Ovary (tissue), 9 donors: ENCODE measurements around the gene HEXIM1. TPM values are rescaled to one million over a fixed set of nuclear protein-coding genes. Genes with fewer than 3 reads are reported as not detected.

Source experiments
- DNase-seq, 5 donors: peaks; one replicate each; pipeline ENCODE4 v3.0.0-alpha.2; 2019 to 2020
- H3K27ac ChIP-seq, 2 donors: fragments of 200-600 bp; one replicate each; pipeline versions ENCODE4 v1.5.1 to v1.8.0; 2019 to 2022
- H3K27me3 ChIP-seq: fragments of 200-600 bp; one replicate; pipeline ENCODE4 v1.8.0; 2022
- H3K36me3 ChIP-seq: fragments of 200-600 bp; sonication (generic); one replicate; pipeline ENCODE4 v1.5.1; 2019
- H3K4me1 ChIP-seq: one replicate; pipeline ENCODE4 v1.8.1; 2013; ENCODE audit warnings: mild to moderate bottlenecking, moderate library complexity; ENCODE audit not compliant: insufficient read depth
- H3K4me3 ChIP-seq: fragments of 200-600 bp; sonication (generic); one replicate; pipeline ENCODE4 v1.5.1; 2017
- H3K9me3 ChIP-seq, 2 donors: fragments of 200-600 bp in 1 of 2; sonication (generic) in 1 of 2; one replicate each; pipeline versions ENCODE4 v1.5.1 to v1.8.1; 2013 to 2019; ENCODE audit warnings: mild to moderate bottlenecking in 1 of 2, moderate library complexity in 1 of 2
- EP300 ChIP-seq: sonication (generic); formaldehyde crosslinking; IDR thresholded peaks from one replicate; pipeline ENCODE4 v1.6.1; 2017; ENCODE audit warnings: antibody characterized with exemption
- POLR2A ChIP-seq: fragments of 450-650 bp; IDR thresholded peaks from one replicate; pipeline ENCODE4 v1.6.1; 2017; ENCODE audit warnings: antibody characterized with exemption, mild to moderate bottlenecking, moderate library complexity
- WGBS, 3 donors: extraction: QIAGEN DNeasy Blood & Tissue Kit in 1 of 3; methylation state at CpG; one replicate each; pipeline versions ENCODE4 v1.1.5 to v1.1.7; 2013 to 2017; 5-methylcytosine and 5-hydroxymethylcytosine counted together
- intact Hi-C, 4 donors: fragments of 100-400 bp; cut with DNase I; formaldehyde crosslinking; loops; one replicate each; pipeline versions ENCODE4 v1.11.0 to v1.15.1; 2022 to 2023
- polyA plus RNA-seq, 2 donors: library from polyadenylated mRNA; stranded (reverse); fragments of 200-250 nt in 1 of 2; fragments of 350-450 nt in 1 of 2; fragmentation: Illumina TruSeq in 1 of 2; extraction: RNeasy Lipid Tissue Mini Kit (QIAGEN cat#74804) in 1 of 2; gene quantifications; one replicate each; pipeline ENCODE4 v1.2.3, GENCODE V29; 2013 to 2014
- total RNA-seq, 7 donors: library from RNA; depleted of rRNA in 2 of 7; stranded (reverse); fragments of >200 nt in 2 of 7; fragmentation: NEBNext Ultra II Directional in 3 of 7; extraction: Animal tissue kit (Norgen Biotek cat#: 25700) in 3 of 7; gene quantifications; one replicate each; pipeline versions ENCODE4 v1.1.0 to v1.2.4, GENCODE V29; 2016 to 2023
- TF ChIP-seq, protein P1 (sequence below), 3 donors: fragments of 450-650 bp in 2 of 3; fragments of 200-600 bp in 1 of 3; IDR thresholded peaks; one replicate each; pipeline versions ENCODE4 v1.5.1 to v1.8.0; 2016 to 2022; ENCODE audit warnings: antibody characterized with exemption in 3 of 3, mild to moderate bottlenecking in 1 of 3
- donor health status: DM: no; HTN: no; CAD: no; lungs with moderate emphysema.
- donor health status: DM: no; HTN: no; CAD: no.
- donor health status: Bipolar disorder and iron deficiency.
- donor health status: DM: yes; HTN: yes; CAD: no.
- donor health status: DM: no; HTN: no; CAD: no.
- donor health status: DM: yes; HTN: yes; CAD: no.

HEXIM1 gene
- total and polyA plus RNA-seq, 9 donors, result 14.4 to 37.8 (median 26.9) TPM

DNA sequence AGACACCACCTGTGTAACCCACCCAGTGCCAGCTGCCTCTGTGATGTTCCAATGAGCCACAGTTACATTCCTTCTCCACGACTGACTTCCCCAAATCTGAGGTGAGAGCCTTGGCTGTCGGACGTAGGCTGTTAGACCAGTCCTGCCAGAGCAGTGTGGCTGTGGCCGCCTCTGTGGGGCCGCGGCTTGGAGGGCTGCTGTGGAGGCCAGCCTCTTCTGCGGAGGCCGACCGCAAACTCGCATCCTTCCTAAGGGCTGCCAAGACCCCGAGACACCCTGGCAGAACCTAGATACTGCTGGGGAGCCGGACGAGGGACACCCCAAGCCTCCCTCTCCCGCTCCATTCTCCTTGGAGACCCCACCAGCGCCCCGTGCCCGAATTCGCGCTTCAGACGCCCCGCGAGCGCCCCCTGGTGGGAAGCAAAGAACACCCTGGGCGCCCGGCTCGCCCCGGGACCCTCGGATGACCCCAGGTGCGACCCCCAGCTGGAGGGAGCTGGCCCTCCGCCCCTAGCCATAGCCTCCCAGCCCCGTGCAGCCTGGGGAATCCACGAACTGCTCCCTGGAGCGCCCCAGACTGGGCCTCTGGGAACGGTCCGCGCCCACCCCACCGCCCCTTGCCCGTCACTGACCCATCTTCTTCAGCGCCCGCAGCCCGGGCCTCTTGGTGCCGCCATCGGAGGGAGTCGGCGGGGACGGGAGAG, 16.5 kb upstream of the HEXIM1 start:
- DNase-seq, result peak; percentile 66 to 83 (median 81)
- Histone ChIP-seq H3K36me3 (no peaks in the 10 kb centered on the region), H3K27me3 (no peaks in the 10 kb centered on the region), H3K4me1 (peaks cover 21% of the 10 kb centered on the region), H3K27ac (peak overlapping the region; percentile 79 to 98), H3K9me3 (no peaks in the 10 kb centered on the region), H3K4me3 (peak overlapping the region; percentile 67)
- 3 to 9% (median 5%) methylated on average over 26 to 46 of the region's 46 CpGs for WGBS, 3 donors
- intact Hi-C loops, result loop anchor here in 2 of 4 donors (5.0 to 10.0 kb wide), 2 partner anchors 183 to 209 kb away; partner anchors contain the start of gene MAP3K14 (in 1 of the 2)
- TF ChIP-seq EP300 (no peak), POLR2A (no peak)
- TF ChIP-seq, protein P1, sequence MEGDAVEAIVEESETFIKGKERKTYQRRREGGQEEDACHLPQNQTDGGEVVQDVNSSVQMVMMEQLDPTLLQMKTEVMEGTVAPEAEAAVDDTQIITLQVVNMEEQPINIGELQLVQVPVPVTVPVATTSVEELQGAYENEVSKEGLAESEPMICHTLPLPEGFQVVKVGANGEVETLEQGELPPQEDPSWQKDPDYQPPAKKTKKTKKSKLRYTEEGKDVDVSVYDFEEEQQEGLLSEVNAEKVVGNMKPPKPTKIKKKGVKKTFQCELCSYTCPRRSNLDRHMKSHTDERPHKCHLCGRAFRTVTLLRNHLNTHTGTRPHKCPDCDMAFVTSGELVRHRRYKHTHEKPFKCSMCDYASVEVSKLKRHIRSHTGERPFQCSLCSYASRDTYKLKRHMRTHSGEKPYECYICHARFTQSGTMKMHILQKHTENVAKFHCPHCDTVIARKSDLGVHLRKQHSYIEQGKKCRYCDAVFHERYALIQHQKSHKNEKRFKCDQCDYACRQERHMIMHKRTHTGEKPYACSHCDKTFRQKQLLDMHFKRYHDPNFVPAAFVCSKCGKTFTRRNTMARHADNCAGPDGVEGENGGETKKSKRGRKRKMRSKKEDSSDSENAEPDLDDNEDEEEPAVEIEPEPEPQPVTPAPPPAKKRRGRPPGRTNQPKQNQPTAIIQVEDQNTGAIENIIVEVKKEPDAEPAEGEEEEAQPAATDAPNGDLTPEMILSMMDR (IDR thresholded peaks at IDR 0.05), result peak; percentile 86 to 95 (median 90)

DNA sequence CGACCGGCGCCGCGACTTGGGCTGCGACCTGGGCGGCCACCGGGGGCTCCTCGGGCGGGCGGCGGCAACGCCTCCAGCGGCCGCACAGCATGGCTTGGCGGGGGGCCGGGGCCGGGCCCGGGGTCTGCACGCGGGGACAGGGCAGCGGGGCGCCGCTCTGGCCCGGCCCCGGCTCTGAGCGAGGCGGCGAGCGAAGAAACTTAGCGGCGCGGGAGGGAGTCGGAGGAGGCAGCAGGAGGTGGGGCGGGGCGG, 16.0 kb upstream of the HEXIM1 start, which contains the start of gene PLCD3:
Gene PLCD3 (minus strand): TSS at position 196 of the 252 bp plus-strand sequence. CDS start 105 bp downstream, at position 91.
- Histone ChIP-seq H3K36me3 (no peaks in the 10 kb centered on the region), H3K4me3 (peak within 1 kb of the TSS; percentile 67), H3K9me3 (no peaks in the 10 kb centered on the region), H3K4me1 (peaks cover 19% of the 10 kb centered on the region), H3K27ac (peak within 1 kb of the TSS; percentile 79 to 98), H3K27me3 (no peaks in the 10 kb centered on the region)
- intact Hi-C loops, result loop anchor here in 2 of 4 donors (5.0 to 10.0 kb wide), 2 partner anchors 183 to 210 kb away; partner anchors contain the start of gene MAP3K14 (in 1 of the 2)
- DNase-seq, result no peak
- TF ChIP-seq EP300 (no peak), POLR2A (no peak)
- TF ChIP-seq, protein P1 (IDR thresholded peaks at IDR 0.05), result no peak
- WGBS, 3 donors, result 0% methylated on average over 7 to 35 of the region's 36 CpGs

DNA sequence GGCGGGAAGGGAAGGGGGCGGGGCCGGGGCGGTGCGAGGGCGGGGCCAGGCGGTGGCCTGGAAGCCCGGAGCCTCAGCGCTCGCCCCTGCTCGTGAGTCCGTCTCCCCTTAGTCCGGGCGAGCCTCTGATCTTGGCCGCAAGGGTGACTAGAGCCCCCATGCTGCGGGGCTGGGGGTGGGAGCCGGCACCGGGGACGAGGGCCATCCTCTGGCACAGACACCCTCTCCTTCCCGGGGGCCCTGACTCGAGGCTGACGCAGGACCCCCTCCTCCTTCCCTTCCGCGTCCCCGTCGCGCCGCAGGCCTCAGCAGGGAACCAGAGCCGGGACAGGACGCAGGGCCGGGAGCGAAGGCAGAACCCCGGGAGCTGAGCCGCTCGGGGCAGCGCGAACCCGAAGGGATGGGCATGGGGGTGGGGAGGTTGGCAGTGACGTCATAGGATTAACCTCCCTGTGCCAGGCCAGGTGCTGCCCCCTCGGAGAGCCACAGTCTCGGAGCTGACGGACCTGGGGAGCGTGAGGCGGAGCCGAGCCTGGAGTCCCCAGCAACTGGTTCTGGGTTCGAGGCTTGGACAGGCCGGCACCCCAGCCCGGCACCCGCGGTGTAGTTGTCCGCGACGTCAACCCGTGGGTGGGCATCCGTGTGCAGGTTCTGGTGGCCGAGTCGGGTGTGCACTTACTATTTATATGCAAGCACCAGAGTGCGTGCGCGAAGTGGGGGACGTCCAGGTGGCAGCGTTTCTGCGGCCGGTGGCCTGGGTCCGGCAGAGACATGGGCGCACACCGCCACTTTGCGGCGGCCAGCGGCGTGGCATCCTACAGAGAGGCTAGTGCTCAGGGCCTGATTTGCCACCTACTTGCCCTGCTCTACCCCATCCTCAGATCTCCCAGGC, 15.5 kb upstream of the HEXIM1 start:
- peak; percentile 82 to 87 (median 85) for DNase-seq
- Histone ChIP-seq H3K36me3 (no peaks in the 10 kb centered on the region), H3K27me3 (no peaks in the 10 kb centered on the region), H3K4me1 (peaks cover 13% of the 10 kb centered on the region), H3K9me3 (no peaks in the 10 kb centered on the region), H3K4me3 (peak overlapping the region; percentile 67), H3K27ac (peak overlapping the region; percentile 79 to 98)
- 1 to 2% (median 2%) methylated on average over 52 to 71 of the region's 71 CpGs for WGBS, 3 donors
- intact Hi-C loops, result loop anchor here in 2 of 4 donors (5.0 to 10.0 kb wide), 2 partner anchors 182 to 211 kb away; partner anchors contain the start of gene MAP3K14 (in 1 of the 2)
- TF ChIP-seq EP300 (no peak), POLR2A (peak; percentile 64)
- TF ChIP-seq, protein P1 (IDR thresholded peaks at IDR 0.05), result peak; percentile 71 to 88 (median 86)

DNA sequence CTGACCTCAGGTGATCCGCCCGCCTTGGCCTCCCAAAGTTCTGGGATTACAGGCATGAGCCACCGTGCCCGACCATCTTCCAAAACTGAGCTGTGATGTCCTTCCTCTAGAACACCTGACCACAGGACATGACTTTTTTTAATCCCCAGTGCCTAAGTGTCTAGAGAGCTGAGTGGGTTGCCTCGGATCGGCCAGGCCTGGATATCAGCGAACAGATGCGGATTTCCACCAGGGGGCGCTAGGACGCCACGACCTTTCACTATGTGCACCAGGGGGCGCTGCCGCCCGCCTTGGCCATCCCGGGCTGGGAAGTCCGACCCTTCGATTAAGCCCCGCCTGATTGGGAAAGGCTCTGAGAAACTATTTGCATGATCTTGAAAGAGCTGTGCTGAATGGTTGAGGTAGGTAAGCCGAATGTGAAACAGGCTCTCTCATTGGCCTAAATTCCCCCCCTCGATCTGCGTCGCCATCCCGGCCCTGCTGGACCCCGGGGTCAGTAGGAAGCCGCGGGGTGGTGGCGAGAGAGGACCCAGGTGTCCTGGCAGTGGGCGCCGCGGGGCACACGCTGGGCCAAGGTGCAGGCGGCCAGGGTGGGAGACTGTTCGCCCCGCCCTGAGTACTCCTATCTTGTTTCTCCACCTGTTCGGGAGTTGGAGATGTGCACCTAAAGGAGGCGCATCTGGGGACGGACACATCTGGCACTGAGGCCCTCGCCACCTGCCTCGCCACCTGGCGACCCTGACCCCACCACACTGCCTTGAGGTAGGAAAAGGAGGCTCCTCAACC, 12.9 kb upstream of the HEXIM1 start, which contains the start of gene ACBD4:
Gene ACBD4 (plus strand): TSS at position 496 of the 786 bp plus-strand sequence. CDS start 458 bp downstream, outside the sequence.
- intact Hi-C loops, result loop anchor here in 3 of 4 donors (1.0 to 10.0 kb wide), 4 partner anchors 25 to 179 kb away; partner anchors contain the start of genes HEXIM2 (in 1 of the 3) and MAP3K14 (in 1 of the 3)
- no peak for TF ChIP-seq EP300
- TF ChIP-seq POLR2A, result peak; percentile 69
- TF ChIP-seq, protein P1 (IDR thresholded peaks at IDR 0.05), result peak; percentile 100

More for the DNA sequence above, 12.9 kb upstream of the HEXIM1 start, which contains the start of gene ACBD4:
- 5 to 6% (median 5%) methylated on average over 40 of the region's 40 CpGs for WGBS, 3 donors
- Histone ChIP-seq H3K4me3 (peak within 1 kb of the TSS; percentile 76), H3K36me3 (no peaks in the 10 kb centered on the region), H3K27ac (peak within 1 kb of the TSS; percentile 65 to 81), H3K27me3 (no peaks in the 10 kb centered on the region), H3K9me3 (no peaks in the 10 kb centered on the region), H3K4me1 (peaks cover 2% of the 10 kb centered on the region)
- DNase-seq, result peak; percentile 94 to 98 (median 97)
